ENCODE measurements around the gene SRPK2.

- TF ChIP-seq, protein P1, sequence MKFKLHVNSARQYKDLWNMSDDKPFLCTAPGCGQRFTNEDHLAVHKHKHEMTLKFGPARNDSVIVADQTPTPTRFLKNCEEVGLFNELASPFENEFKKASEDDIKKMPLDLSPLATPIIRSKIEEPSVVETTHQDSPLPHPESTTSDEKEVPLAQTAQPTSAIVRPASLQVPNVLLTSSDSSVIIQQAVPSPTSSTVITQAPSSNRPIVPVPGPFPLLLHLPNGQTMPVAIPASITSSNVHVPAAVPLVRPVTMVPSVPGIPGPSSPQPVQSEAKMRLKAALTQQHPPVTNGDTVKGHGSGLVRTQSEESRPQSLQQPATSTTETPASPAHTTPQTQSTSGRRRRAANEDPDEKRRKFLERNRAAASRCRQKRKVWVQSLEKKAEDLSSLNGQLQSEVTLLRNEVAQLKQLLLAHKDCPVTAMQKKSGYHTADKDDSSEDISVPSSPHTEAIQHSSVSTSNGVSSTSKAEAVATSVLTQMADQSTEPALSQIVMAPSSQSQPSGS (tag by site-specific recombination; IDR thresholded peaks at IDR 0.05; ENCODE audit: low read depth), result no peak
- TF ChIP-seq, protein P2, sequence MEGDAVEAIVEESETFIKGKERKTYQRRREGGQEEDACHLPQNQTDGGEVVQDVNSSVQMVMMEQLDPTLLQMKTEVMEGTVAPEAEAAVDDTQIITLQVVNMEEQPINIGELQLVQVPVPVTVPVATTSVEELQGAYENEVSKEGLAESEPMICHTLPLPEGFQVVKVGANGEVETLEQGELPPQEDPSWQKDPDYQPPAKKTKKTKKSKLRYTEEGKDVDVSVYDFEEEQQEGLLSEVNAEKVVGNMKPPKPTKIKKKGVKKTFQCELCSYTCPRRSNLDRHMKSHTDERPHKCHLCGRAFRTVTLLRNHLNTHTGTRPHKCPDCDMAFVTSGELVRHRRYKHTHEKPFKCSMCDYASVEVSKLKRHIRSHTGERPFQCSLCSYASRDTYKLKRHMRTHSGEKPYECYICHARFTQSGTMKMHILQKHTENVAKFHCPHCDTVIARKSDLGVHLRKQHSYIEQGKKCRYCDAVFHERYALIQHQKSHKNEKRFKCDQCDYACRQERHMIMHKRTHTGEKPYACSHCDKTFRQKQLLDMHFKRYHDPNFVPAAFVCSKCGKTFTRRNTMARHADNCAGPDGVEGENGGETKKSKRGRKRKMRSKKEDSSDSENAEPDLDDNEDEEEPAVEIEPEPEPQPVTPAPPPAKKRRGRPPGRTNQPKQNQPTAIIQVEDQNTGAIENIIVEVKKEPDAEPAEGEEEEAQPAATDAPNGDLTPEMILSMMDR (tag by site-specific recombination; IDR thresholded peaks at IDR 0.05), result no peak
- no peak for TF ChIP-seq ZNF112 (tag by site-specific recombination; IDR thresholded peaks at IDR 0.05)
These were observed 73.4 kb downstream of the SRPK2 start for GRCh38 chr7:105315357-105315756.

Data from HEK293 (cell line).